ENCODE results near the gene ERF. TPM values are rescaled to one million over a fixed set of nuclear protein-coding genes. Genes with fewer than 3 reads are reported as not detected.

Gene ERF
- total and polyA plus RNA-seq, 10 of the 15 experiments (the other 5 are each of a cell fraction or from before 2014, with no cell fraction given) = 0.02 to 51.8 (median 14.4) TPM

DNA sequence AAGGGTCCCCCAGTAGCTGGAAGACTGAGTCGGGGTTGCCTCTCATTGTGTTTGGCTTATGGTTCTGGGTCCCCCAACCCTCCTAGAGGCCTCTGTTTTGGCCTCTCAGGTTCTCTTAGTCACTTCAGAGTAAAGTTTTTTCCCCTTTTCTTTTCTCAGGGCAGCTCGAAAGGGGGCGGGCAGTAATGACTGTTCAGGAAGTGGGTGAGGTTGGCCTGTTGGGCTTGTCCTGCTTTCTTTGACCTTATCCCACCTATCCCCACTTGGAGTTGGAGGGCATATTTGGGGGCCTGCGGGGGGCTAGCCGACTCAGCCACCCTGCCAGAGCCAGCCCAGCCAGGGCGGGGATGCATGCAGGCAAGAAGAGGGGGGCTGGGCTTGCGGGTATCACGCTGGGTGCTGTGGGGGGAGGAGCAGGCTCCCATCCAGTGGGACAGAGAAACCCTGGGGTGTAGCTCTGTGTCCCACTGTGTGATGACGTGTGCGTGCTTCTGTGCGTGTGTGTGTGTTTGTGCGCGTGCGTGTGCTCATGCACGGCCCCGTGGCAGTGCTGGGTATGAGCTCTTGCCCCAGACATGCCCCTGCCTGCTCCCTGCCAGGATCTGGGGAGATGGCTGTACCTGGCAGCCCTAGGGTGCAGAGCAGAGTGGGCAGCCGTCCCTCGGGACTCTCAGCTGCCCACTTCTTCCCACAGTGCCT is 15.6 kb upstream of the ERF start:
- FAIRE-seq (peak; percentile 94), ATAC-seq (peak; percentile 12), DNase-seq (ENCODE audit: low read depth, low spot score) (no peak)
- Histone ChIP-seq H3K4me1 (ENCODE audit: control insufficient read depth, insufficient read depth, low read length) (peaks cover 25% of the 10 kb centered on the region), H3K79me2 (ENCODE audit: control insufficient read depth, insufficient read depth, low read length) (peaks cover 27% of the 10 kb centered on the region), H3K4me3 (peak overlapping the region; percentile 91), H3K27me3 (replicated peaks in 1 of 2; ENCODE audit: control insufficient read depth in 2 of 2, insufficient read depth in 2 of 2, low read length in 1 of 2) (no peaks in the 10 kb centered on the region), H3K36me3 (ENCODE audit: control insufficient read depth in 2 of 2, insufficient read depth in 2 of 2, low read length in 1 of 2) (peaks cover 3 to 19% of the 10 kb centered on the region in 2 experiments; a peak in 3 of 4 replicates), H4K20me1 (ENCODE audit: control insufficient read depth, insufficient read depth) (no peaks in the 10 kb centered on the region; the same call in 1 of the 2 replicates), H3K4me2 (ENCODE audit: control insufficient read depth, insufficient read depth) (peak overlapping the region; percentile 99), H3K9me3 (replicated peaks; ENCODE audit: control insufficient read depth, insufficient read depth, low read length) (no peaks in the 10 kb centered on the region), H3K9ac (ENCODE audit: control insufficient read depth, insufficient read depth, low read length) (peak overlapping the region; percentile 98), H3K27ac (ENCODE audit: control insufficient read depth, insufficient read depth) (peak overlapping the region; percentile 94), H2AFZ (ENCODE audit: control insufficient read depth, low read depth, low read length) (peak overlapping the region; percentile 50)
- BruUV-seq (replicated peaks) = no TSS peak
- ChIA-PET SMC1A (ENCODE audit: uncharacterized antibody, unreplicated experiment) (interaction anchor here (1.0 to 3.2 kb wide), 7 partner anchors 9 to 157 kb away, joined by 3 to 24 read pairs (median 5); partner anchors contain the start of gene ERF), POLR2A (interaction anchor here (1.0 to 3.2 kb wide), 11 partner anchors 9 to 141 kb away, joined by 3 to 24 read pairs (median 4); partner anchors contain the start of genes ERF, GSK3A and ZNF526), CTCF (interaction anchor here (1.0 to 3.2 kb wide), 5 partner anchors 9 to 138 kb away, joined by 3 to 39 read pairs (median 10); partner anchors contain the start of genes GSK3A and POU2F2), RAD21 (ENCODE audit: unreplicated experiment) (interaction anchor here (0.6 to 3.1 kb wide), 9 partner anchors 9 to 162 kb away, joined by 3 to 23 read pairs (median 5); partner anchors contain the start of gene GSK3A)
- WGBS (ENCODE audit: insufficient coverage, insufficient replicate concordance, low lambda C conversion rate, missing lambda C conversion rate) = under 1% methylated on average over 18 of the region's 18 CpGs
- intact Hi-C loops (cut with micrococcal nuclease; ENCODE audit: unreplicated experiment) = no loop called here
- in situ Hi-C loops (cut with MboI) = no loop called here
- TF ChIP-seq KLF5 (IDR thresholded peaks at IDR 0.05; ENCODE audit: partially characterized antibody) (no peak), RAD21 (IDR thresholded peaks at IDR 0.05; ENCODE audit: insufficient read depth, low read depth, low read length) (no peak), SRF (IDR thresholded peaks at IDR 0.05; ENCODE audit: low read depth in 2 of 2, low read length in 2 of 2) (no peak), TCF3 (IDR thresholded peaks at IDR 0.05; ENCODE audit: borderline replicate concordance, insufficient read depth, low read depth, low read length) (no peak), ASH2L (IDR thresholded peaks at IDR 0.05; ENCODE audit: borderline replicate concordance, low read depth) (no peak), ZSCAN29 (IDR thresholded peaks at IDR 0.05) (no peak), DPF2 (IDR thresholded peaks at IDR 0.05) (peak; percentile 41; the same call in 1 of the 2 replicates), SMARCA5 (IDR thresholded peaks at IDR 0.05) (no peak), ETV6 (conservative IDR thresholded peaks at IDR 0.05 in 1 of 2, IDR thresholded peaks at IDR 0.05 in 1 of 2; ENCODE audit: borderline replicate concordance in 1 of 2, low read depth in 1 of 2) (no peak)
- TF ChIP-seq, protein P1, sequence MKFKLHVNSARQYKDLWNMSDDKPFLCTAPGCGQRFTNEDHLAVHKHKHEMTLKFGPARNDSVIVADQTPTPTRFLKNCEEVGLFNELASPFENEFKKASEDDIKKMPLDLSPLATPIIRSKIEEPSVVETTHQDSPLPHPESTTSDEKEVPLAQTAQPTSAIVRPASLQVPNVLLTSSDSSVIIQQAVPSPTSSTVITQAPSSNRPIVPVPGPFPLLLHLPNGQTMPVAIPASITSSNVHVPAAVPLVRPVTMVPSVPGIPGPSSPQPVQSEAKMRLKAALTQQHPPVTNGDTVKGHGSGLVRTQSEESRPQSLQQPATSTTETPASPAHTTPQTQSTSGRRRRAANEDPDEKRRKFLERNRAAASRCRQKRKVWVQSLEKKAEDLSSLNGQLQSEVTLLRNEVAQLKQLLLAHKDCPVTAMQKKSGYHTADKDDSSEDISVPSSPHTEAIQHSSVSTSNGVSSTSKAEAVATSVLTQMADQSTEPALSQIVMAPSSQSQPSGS (IDR thresholded peaks at IDR 0.05; ENCODE audit: low read length) = no peak
- TF ChIP-seq, protein P2, sequence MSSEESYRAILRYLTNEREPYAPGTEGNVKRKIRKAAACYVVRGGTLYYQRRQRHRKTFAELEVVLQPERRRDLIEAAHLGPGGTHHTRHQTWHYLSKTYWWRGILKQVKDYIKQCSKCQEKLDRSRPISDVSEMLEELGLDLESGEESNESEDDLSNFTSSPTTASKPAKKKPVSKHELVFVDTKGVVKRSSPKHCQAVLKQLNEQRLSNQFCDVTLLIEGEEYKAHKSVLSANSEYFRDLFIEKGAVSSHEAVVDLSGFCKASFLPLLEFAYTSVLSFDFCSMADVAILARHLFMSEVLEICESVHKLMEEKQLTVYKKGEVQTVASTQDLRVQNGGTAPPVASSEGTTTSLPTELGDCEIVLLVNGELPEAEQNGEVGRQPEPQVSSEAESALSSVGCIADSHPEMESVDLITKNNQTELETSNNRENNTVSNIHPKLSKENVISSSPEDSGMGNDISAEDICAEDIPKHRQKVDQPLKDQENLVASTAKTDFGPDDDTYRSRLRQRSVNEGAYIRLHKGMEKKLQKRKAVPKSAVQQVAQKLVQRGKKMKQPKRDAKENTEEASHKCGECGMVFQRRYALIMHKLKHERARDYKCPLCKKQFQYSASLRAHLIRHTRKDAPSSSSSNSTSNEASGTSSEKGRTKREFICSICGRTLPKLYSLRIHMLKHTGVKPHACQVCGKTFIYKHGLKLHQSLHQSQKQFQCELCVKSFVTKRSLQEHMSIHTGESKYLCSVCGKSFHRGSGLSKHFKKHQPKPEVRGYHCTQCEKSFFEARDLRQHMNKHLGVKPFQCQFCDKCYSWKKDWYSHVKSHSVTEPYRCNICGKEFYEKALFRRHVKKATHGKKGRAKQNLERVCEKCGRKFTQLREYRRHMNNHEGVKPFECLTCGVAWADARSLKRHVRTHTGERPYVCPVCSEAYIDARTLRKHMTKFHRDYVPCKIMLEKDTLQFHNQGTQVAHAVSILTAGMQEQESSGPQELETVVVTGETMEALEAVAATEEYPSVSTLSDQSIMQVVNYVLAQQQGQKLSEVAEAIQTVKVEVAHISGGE (CRISPR knock-in tag; IDR thresholded peaks at IDR 0.05) = no peak
- TF ChIP-seq, protein P3, sequence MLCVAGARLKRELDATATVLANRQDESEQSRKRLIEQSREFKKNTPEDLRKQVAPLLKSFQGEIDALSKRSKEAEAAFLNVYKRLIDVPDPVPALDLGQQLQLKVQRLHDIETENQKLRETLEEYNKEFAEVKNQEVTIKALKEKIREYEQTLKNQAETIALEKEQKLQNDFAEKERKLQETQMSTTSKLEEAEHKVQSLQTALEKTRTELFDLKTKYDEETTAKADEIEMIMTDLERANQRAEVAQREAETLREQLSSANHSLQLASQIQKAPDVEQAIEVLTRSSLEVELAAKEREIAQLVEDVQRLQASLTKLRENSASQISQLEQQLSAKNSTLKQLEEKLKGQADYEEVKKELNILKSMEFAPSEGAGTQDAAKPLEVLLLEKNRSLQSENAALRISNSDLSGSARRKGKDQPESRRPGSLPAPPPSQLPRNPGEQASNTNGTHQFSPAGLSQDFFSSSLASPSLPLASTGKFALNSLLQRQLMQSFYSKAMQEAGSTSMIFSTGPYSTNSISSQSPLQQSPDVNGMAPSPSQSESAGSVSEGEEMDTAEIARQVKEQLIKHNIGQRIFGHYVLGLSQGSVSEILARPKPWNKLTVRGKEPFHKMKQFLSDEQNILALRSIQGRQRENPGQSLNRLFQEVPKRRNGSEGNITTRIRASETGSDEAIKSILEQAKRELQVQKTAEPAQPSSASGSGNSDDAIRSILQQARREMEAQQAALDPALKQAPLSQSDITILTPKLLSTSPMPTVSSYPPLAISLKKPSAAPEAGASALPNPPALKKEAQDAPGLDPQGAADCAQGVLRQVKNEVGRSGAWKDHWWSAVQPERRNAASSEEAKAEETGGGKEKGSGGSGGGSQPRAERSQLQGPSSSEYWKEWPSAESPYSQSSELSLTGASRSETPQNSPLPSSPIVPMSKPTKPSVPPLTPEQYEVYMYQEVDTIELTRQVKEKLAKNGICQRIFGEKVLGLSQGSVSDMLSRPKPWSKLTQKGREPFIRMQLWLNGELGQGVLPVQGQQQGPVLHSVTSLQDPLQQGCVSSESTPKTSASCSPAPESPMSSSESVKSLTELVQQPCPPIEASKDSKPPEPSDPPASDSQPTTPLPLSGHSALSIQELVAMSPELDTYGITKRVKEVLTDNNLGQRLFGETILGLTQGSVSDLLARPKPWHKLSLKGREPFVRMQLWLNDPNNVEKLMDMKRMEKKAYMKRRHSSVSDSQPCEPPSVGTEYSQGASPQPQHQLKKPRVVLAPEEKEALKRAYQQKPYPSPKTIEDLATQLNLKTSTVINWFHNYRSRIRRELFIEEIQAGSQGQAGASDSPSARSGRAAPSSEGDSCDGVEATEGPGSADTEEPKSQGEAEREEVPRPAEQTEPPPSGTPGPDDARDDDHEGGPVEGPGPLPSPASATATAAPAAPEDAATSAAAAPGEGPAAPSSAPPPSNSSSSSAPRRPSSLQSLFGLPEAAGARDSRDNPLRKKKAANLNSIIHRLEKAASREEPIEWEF (IDR thresholded peaks at IDR 0.05; ENCODE audit: insufficient replicate concordance, low read depth, low read length) = no peak
